H1 (cell line): ENCODE data around the gene TTC28. TPM values are rescaled to one million over a fixed set of nuclear protein-coding genes. Genes with fewer than 3 reads are reported as not detected.
"Not testable (repeated sequence)": the region's sequence is repeated elsewhere in the genome, so short reads cannot be mapped to it uniquely, and the experiment has no call there.

Experiments used
- CTCF ChIA-PET: fragments of 300-600 bp; sonication (Branson Sonifier 250); formaldehyde crosslinking; loops from one replicate; lab custom pipeline; 2021; ENCODE audit not compliant: partially characterized antibody; lab: Charles Lee
- POLR2A ChIA-PET: fragments of 300-600 bp; sonication (Branson Sonifier 250); formaldehyde crosslinking; loops from one replicate; lab custom pipeline; 2021; ENCODE audit warnings: inconsistent platforms; ENCODE audit not compliant: partially characterized antibody; lab: Charles Lee
- DNase-seq, 2 experiments: peaks; one replicate each; pipeline versions ENCODE4 v3.0.0 to v3.0.0-alpha.2; 2010 to 2022; ENCODE audit warnings: low spot score in 2 of 2, low read depth in 1 of 2, mixed read lengths in 1 of 2
- FAIRE-seq: peaks from 2 replicates; lab custom pipeline; 2011; peaks lifted over from hg19 to GRCh38; lab: Jason Lieb, UNC
- H2AFZ ChIP-seq: 2 replicates; pipeline ENCODE4 v1.8.1; 2012; ENCODE audit warnings: low read length, inconsistent platforms
- H2AK5ac ChIP-seq: 2 replicates; pipeline ENCODE4 v1.6.1; 2013; ENCODE audit warnings: low read depth, low read length
- H2BK120ac ChIP-seq: replicated peaks from 2 replicates; pipeline ENCODE3; 2013; ENCODE audit warnings: low read depth, low read length, inconsistent platforms
- H2BK12ac ChIP-seq: 2 replicates; pipeline ENCODE4 v1.6.1; 2013; ENCODE audit warnings: low read depth, low read length
- H2BK15ac ChIP-seq: 2 replicates; pipeline ENCODE4 v1.6.1; 2013; ENCODE audit warnings: low read length
- H2BK20ac ChIP-seq: 2 replicates; pipeline ENCODE4 v1.6.1; 2013; ENCODE audit warnings: low read length
- H2BK5ac ChIP-seq: 2 replicates; pipeline ENCODE4 v1.6.1; 2013; ENCODE audit warnings: low read depth, low read length
- H3K14ac ChIP-seq: 2 replicates; pipeline ENCODE4 v1.6.1; 2013; ENCODE audit warnings: inconsistent platforms; ENCODE audit not compliant: insufficient read length
- H3K18ac ChIP-seq: 2 replicates; pipeline ENCODE4 v1.6.1; 2013; ENCODE audit warnings: low read length; ENCODE audit errors: extremely low read depth
- H3K23ac ChIP-seq: 2 replicates; pipeline ENCODE4 v1.6.1; 2013; ENCODE audit warnings: inconsistent platforms; ENCODE audit not compliant: insufficient read length
- H3K23me2 ChIP-seq: 2 replicates; pipeline ENCODE4 v1.6.1; 2013; ENCODE audit warnings: low read depth, low read length
- H3K27ac ChIP-seq: 2 replicates; pipeline ENCODE4 v1.6.1; 2011; ENCODE audit warnings: low read depth, low read length, inconsistent platforms
- H3K27me3 ChIP-seq, 4 experiments: replicated peaks in 1 of 4; 1 replicate in 1 of 4; 2 replicates in 3 of 4; pipeline versions ENCODE4 v1.6.1 to v1.8.1; 2011 to 2013; ENCODE audit warnings: low read length in 3 of 4, mild to moderate bottlenecking in 3 of 4, inconsistent platforms in 2 of 4, mixed read lengths in 2 of 4, moderate library complexity in 1 of 4; ENCODE audit not compliant: control insufficient read depth in 3 of 4, insufficient read depth in 3 of 4; ENCODE audit errors: extremely low read depth in 1 of 4
- H3K36me3 ChIP-seq, 4 experiments: 2 replicates each; pipeline versions ENCODE4 v1.6.1 to v1.8.1; 2011 to 2013; ENCODE audit warnings: mild to moderate bottlenecking in 4 of 4, low read length in 3 of 4, moderate library complexity in 2 of 4, control low read depth in 1 of 4, inconsistent platforms in 1 of 4; ENCODE audit not compliant: insufficient read depth in 4 of 4, control insufficient read depth in 2 of 4
- H3K4ac ChIP-seq: replicated peaks from 2 replicates; pipeline ENCODE3; 2013; ENCODE audit warnings: low read length, low read depth, mixed read lengths, inconsistent platforms; ENCODE audit not compliant: insufficient read length
- H3K4me1 ChIP-seq, 4 experiments: replicated peaks in 1 of 4; 1 replicate in 1 of 4; 2 replicates in 3 of 4; pipeline versions ENCODE4 v1.6.1 to v1.8.1; 2011 to 2013; ENCODE audit warnings: low read length in 3 of 4, inconsistent platforms in 2 of 4, mixed read lengths in 1 of 4; ENCODE audit not compliant: insufficient read depth in 4 of 4, control insufficient read depth in 3 of 4
- H3K4me2 ChIP-seq, 2 experiments: 2 replicates each; pipeline versions ENCODE4 v1.6.1 to v1.8.1; 2011 to 2013; ENCODE audit warnings: low read depth in 2 of 2, low read length in 2 of 2, control low read depth in 1 of 2, inconsistent platforms in 1 of 2, mild to moderate bottlenecking in 1 of 2; ENCODE audit not compliant: insufficient read depth in 1 of 2
- H3K4me3 ChIP-seq, 4 experiments: fragments of 200-600, 300-600 bp in 1 of 4; sonication (generic), shearing (Covaris generic), sonication (Bioruptor Twin) in 1 of 4; 2 replicates each; pipeline versions ENCODE4 v1.5.1 to v1.8.1; 2011 to 2016; ENCODE audit warnings: low read length in 4 of 4, low read depth in 3 of 4, control low read depth in 2 of 4, inconsistent platforms in 2 of 4, mild to moderate bottlenecking in 2 of 4, mixed read lengths in 1 of 4, moderate library complexity in 1 of 4; ENCODE audit not compliant: insufficient read depth in 2 of 4; ENCODE audit errors: extremely low read depth in 1 of 4
- H3K56ac ChIP-seq: replicated peaks from 2 replicates; pipeline ENCODE3; 2013; ENCODE audit warnings: low read depth, mild to moderate bottlenecking, mixed read lengths, low read length, inconsistent platforms; ENCODE audit not compliant: insufficient read length
- H3K79me1 ChIP-seq: 2 replicates; pipeline ENCODE4 v1.6.1; 2013; ENCODE audit warnings: low read depth, low read length, control low read depth
- H3K79me2 ChIP-seq, 2 experiments: 2 replicates each; pipeline versions ENCODE4 v1.6.1 to v1.8.1; 2012 to 2013; ENCODE audit warnings: low read length in 2 of 2, mild to moderate bottlenecking in 2 of 2, inconsistent platforms in 1 of 2; ENCODE audit not compliant: insufficient read depth in 2 of 2, control insufficient read depth in 1 of 2
- H3K9ac ChIP-seq, 4 experiments: replicated peaks in 1 of 4; 1 replicate in 1 of 4; 2 replicates in 3 of 4; pipeline versions ENCODE4 v1.6.1 to v1.8.1; 2011 to 2013; ENCODE audit warnings: low read depth in 3 of 4, low read length in 3 of 4, control low read depth in 2 of 4, mild to moderate bottlenecking in 2 of 4, moderate library complexity in 2 of 4, inconsistent platforms in 1 of 4; ENCODE audit errors: extremely low read depth in 1 of 4
- H3K9me3 ChIP-seq, 2 experiments: 2 replicates each; pipeline versions ENCODE4 v1.6.1 to v1.8.1; 2012 to 2013; ENCODE audit warnings: mild to moderate bottlenecking in 2 of 2, moderate library complexity in 2 of 2, control low read depth in 1 of 2, inconsistent platforms in 1 of 2, low read depth in 1 of 2, low read length in 1 of 2, mixed read lengths in 1 of 2; ENCODE audit not compliant: insufficient read depth in 2 of 2
- H4K20me1 ChIP-seq, 2 experiments: replicated peaks in 1 of 2; 2 replicates each; pipeline versions ENCODE3 to v1.8.1; 2011 to 2013; ENCODE audit warnings: inconsistent platforms in 2 of 2, low read length in 2 of 2, mild to moderate bottlenecking in 1 of 2; ENCODE audit not compliant: insufficient read depth in 2 of 2, control insufficient read depth in 1 of 2
- H4K5ac ChIP-seq: 2 replicates; pipeline ENCODE4 v1.6.1; 2013; ENCODE audit warnings: low read length, low read depth, mixed read lengths, inconsistent platforms; ENCODE audit not compliant: insufficient read length
- H4K8ac ChIP-seq: 2 replicates; pipeline ENCODE4 v1.8.0; 2013; ENCODE audit warnings: mild to moderate bottlenecking, moderate library complexity, low read length, inconsistent platforms; ENCODE audit not compliant: insufficient read depth; ENCODE audit errors: extremely low read depth
- H4K91ac ChIP-seq: replicated peaks from 2 replicates; pipeline ENCODE3; 2013; ENCODE audit warnings: low read length, mixed read lengths, inconsistent platforms; ENCODE audit not compliant: insufficient read length
- WGBS, 2 experiments: shearing (Covaris generic) in 1 of 2; methylation state at CpG; one replicate each; pipeline versions ENCODE4 v1.1.6 to v1.1.7; 2013 to 2015; ENCODE audit warnings: low lambda C conversion rate in 2 of 2, mixed read lengths in 2 of 2, inconsistent platforms in 1 of 2, low coverage in 1 of 2, missing lambda C conversion rate in 1 of 2; ENCODE audit not compliant: insufficient replicate concordance in 2 of 2, insufficient coverage in 1 of 2, insufficient read length in 1 of 2; ENCODE audit errors: extremely low coverage in 1 of 2, missing lambda C conversion rate in 1 of 2; 5-methylcytosine and 5-hydroxymethylcytosine counted together
- polyA plus RNA-seq, 7 experiments: library from polyadenylated mRNA; depleted of rRNA in 3 of 7; stranded (reverse) in 5 of 7; unstranded in 2 of 7; fragments of >200 nt in 5 of 7; fragments of 200-250 nt in 2 of 7; gene quantifications; 1 replicate in 5 of 7; 2 replicates in 1 of 7; 4 replicates in 1 of 7; pipeline versions ENCODE4 v1.2.1 to v1.2.3, GENCODE V29; 2011 to 2013; ENCODE audit warnings: missing spikeins in 2 of 7, mixed read lengths in 2 of 7
- total RNA-seq: library from RNA; stranded (reverse); fragmentation: NEBNext Ultra II Directional; extraction: Animal tissue kit (Norgen Biotek cat#: 25700); gene quantifications from 2 replicates; pipeline ENCODE4 v1.2.1, GENCODE V29; 2021
- TF ChIP-seq, protein P1 (sequence below): IDR thresholded peaks from 2 replicates; pipeline ENCODE4 v1.6.1; 2012; ENCODE audit warnings: low read length, inconsistent platforms

TTC28 gene
- total and polyA plus RNA-seq, 2 of the 8 experiments (the other 6 are each of a cell fraction or from before 2014, with no cell fraction given) = 2.6 to 12.6 TPM

- TF ChIP-seq, protein P1, sequence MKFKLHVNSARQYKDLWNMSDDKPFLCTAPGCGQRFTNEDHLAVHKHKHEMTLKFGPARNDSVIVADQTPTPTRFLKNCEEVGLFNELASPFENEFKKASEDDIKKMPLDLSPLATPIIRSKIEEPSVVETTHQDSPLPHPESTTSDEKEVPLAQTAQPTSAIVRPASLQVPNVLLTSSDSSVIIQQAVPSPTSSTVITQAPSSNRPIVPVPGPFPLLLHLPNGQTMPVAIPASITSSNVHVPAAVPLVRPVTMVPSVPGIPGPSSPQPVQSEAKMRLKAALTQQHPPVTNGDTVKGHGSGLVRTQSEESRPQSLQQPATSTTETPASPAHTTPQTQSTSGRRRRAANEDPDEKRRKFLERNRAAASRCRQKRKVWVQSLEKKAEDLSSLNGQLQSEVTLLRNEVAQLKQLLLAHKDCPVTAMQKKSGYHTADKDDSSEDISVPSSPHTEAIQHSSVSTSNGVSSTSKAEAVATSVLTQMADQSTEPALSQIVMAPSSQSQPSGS = no peak
Measured at GRCh38 chr22:28198692-28199091, 480.9 kb downstream of the TTC28 start (continued).

DNA sequence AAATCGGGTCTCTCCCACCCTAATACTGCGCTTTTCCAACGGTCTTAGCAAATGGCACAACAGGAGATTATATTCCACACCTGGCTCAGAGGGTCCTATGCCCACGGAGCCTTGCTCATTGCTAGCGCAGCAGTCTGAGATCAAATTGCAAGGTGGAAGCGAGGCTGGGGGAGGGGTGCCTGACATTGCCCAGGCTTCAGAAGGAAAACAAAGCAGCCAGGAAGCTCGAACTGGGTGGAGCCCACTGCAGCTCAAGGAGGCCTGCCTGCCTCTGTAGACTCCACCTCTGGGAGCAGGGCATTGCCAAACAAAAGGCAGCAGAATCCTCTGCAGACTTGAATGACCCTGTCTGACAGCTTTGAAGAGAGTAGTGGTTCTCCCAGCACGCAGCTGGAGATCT, 488.1 kb downstream of the TTC28 start:
- H3K9ac ChIP-seq, H3K79me1 ChIP-seq, H3K9me3 ChIP-seq, H2BK20ac ChIP-seq, H3K14ac ChIP-seq, H3K4me3 ChIP-seq, H3K4me2 ChIP-seq, POLR2A ChIA-PET, H2BK12ac ChIP-seq, H4K8ac ChIP-seq, H2AK5ac ChIP-seq, H3K79me2 ChIP-seq, H3K18ac ChIP-seq, H3K23ac ChIP-seq, FAIRE-seq, H4K91ac ChIP-seq, H3K36me3 ChIP-seq, H2BK5ac ChIP-seq, H3K23me2 ChIP-seq, H3K4ac ChIP-seq, H3K4me1 ChIP-seq, CTCF ChIA-PET, H4K20me1 ChIP-seq, H3K56ac ChIP-seq, H2BK120ac ChIP-seq, H2AFZ ChIP-seq, H2BK15ac ChIP-seq, H4K5ac ChIP-seq, H3K27me3 ChIP-seq, H3K27ac ChIP-seq: not testable (repeated sequence)
- peak in 1 of 2 experiments; percentile 49 for DNase-seq
- WGBS, 2 experiments = 90% methylated on average over 8 of the region's 8 CpGs; no CpG with 5 or more reads in 1 of the 2 experiments
